Esophagus muscularis mucosa (tissue), 3 donors: ENCODE measurements around the gene TTBK1.

Experiments
- CTCF ChIP-seq, 3 experiments: fragments of 200-600 bp in 2 of 3; fragments of 450-650 bp in 1 of 3; sonication (generic) in 2 of 3; IDR thresholded peaks; one replicate each; pipeline ENCODE4 v1.5.1; 2017 to 2019; ENCODE audit warnings: antibody characterized with exemption in 3 of 3, mild to moderate bottlenecking in 2 of 3, moderate library complexity in 1 of 3
- POLR2A ChIP-seq: fragments of 450-650 bp; IDR thresholded peaks from one replicate; pipeline ENCODE4 v1.6.1; 2017; ENCODE audit warnings: antibody characterized with exemption, moderate library complexity, mild to moderate bottlenecking, low read depth

- no peak for TF ChIP-seq CTCF (IDR thresholded peaks at IDR 0.05)
- no peak for TF ChIP-seq POLR2A
These were observed 36.0 kb upstream of the TTBK1 start for GRCh38 chr6:43207286-43207685.
